Right lobe of liver (tissue), 6 donors: ENCODE results near the gene KRT71. TPM values are rescaled to one million over a fixed set of nuclear protein-coding genes. Genes with fewer than 3 reads are reported as not detected.
A peak's percentile ranks its signal among the peaks of the same experiment; 100 is the strongest.

Experiments used
- ATAC-seq, 4 donors: fragments of 200-7000 bp; cut with Tn5 transposase; one replicate each; pipeline ENCODE4 v1.9.1; 2020; ENCODE audit warnings: mild to moderate bottlenecking in 4 of 4, moderate library complexity in 4 of 4
- DNase-seq, 3 donors: peaks; one replicate each; pipeline ENCODE4 v3.0.0-alpha.2; 2020
- H3K27ac ChIP-seq, 3 donors: fragments of 200-600 bp; one replicate each; pipeline ENCODE4 v1.8.0; 2022
- H3K27me3 ChIP-seq, 2 donors: fragments of 200-600 bp; one replicate each; pipeline ENCODE4 v1.8.0; 2022
- H3K36me3 ChIP-seq, 4 donors: fragments of 200-600 bp; sonication (generic) in 1 of 4; one replicate each; pipeline versions ENCODE4 v1.5.1 to v1.8.0; 2017 to 2022; ENCODE audit warnings: control low read depth in 1 of 4
- H3K4me1 ChIP-seq, 4 donors: fragments of 200-600 bp; sonication (generic) in 1 of 4; one replicate each; pipeline versions ENCODE4 v1.5.1 to v1.8.0; 2017 to 2022; ENCODE audit warnings: control low read depth in 1 of 4
- H3K4me3 ChIP-seq, 3 donors: fragments of 200-600 bp; one replicate each; pipeline ENCODE4 v1.8.0; 2022
- H3K9me3 ChIP-seq, 4 donors: fragments of 200-600 bp; sonication (generic) in 1 of 4; one replicate each; pipeline versions ENCODE4 v1.5.1 to v1.8.0; 2017 to 2022; ENCODE audit warnings: control low read depth in 1 of 4
- POLR2A ChIP-seq: fragments of 450-650 bp; IDR thresholded peaks from one replicate; pipeline ENCODE4 v1.6.1; 2017; ENCODE audit warnings: antibody characterized with exemption, mild to moderate bottlenecking
- WGBS: methylation state at CpG from one replicate; pipeline ENCODE4 v1.1.6; 2018; ENCODE audit warnings: low coverage, low lambda C conversion rate; ENCODE audit not compliant: insufficient coverage; ENCODE audit errors: missing lambda C conversion rate; 5-methylcytosine and 5-hydroxymethylcytosine counted together
- intact Hi-C, 2 donors: fragments of 100-400 bp; cut with DNase I; formaldehyde crosslinking; loops; one replicate each; pipeline versions ENCODE4 v1.11.2 to v1.14.1; 2022
- total RNA-seq, 6 experiments: library from RNA; depleted of rRNA in 2 of 6; stranded (reverse); fragments of >200 nt in 2 of 6; fragmentation: NEBNext Ultra II Directional in 3 of 6; extraction: Animal tissue kit (Norgen Biotek cat#: 25700) in 3 of 6; gene quantifications; one replicate each; pipeline versions ENCODE4 v1.1.0 to v1.2.4, GENCODE V29; 2016 to 2023
- TF ChIP-seq, protein P1 (sequence below), 4 donors: fragments of 200-600 bp in 3 of 4; fragments of 450-650 bp in 1 of 4; IDR thresholded peaks; one replicate each; pipeline versions ENCODE4 v1.5.1 to v1.8.0; 2016 to 2022; ENCODE audit warnings: antibody characterized with exemption in 4 of 4, mild to moderate bottlenecking in 2 of 4
- donor health status: DM: no; HTN: yes; CAD: no.
- donor health status: DM: no; HTN: no; CAD: no.
- donor health status: DM: no; HTN: no; CAD: no.
- donor health status: DM: no; HTN: yes; CAD: no.
- donor health status: DM: no; HTN: yes; CAD: no.

Gene KRT71
- total RNA-seq, 6 experiments from 2014 or later = not detected

DNA sequence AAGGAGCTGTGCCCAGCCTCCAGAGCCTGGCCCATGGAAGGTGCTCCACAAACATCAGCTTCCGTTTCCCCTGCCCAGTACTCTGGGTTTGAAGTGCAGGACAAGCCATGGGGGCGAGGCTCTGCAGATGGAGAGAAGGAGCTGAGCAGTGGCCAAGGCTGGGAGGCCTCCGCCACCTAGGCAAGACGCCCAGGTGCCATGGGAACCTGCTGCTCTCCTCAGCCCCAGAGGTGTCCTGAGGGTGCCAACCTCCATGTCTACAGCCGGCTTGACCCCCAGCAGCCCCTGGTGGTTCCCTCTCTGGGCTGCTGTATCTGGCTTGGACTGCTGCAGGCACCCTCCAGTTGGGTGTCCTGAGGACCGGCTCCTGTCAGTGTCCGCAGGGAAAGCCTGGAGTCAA is 12.4 kb downstream of the KRT71 start:
- intact Hi-C loops = no loop called here
- Histone ChIP-seq H3K27me3 (no peaks in the 10 kb centered on the region), H3K27ac (no peak overlapping the region), H3K36me3 (no peaks in the 10 kb centered on the region), H3K9me3 (no peaks in the 10 kb centered on the region), H3K4me1 (no peaks in the 10 kb centered on the region), H3K4me3 (no peak overlapping the region)
- DNase-seq (no peak), ATAC-seq (no peak)
- no peak for TF ChIP-seq POLR2A
- TF ChIP-seq, protein P1, sequence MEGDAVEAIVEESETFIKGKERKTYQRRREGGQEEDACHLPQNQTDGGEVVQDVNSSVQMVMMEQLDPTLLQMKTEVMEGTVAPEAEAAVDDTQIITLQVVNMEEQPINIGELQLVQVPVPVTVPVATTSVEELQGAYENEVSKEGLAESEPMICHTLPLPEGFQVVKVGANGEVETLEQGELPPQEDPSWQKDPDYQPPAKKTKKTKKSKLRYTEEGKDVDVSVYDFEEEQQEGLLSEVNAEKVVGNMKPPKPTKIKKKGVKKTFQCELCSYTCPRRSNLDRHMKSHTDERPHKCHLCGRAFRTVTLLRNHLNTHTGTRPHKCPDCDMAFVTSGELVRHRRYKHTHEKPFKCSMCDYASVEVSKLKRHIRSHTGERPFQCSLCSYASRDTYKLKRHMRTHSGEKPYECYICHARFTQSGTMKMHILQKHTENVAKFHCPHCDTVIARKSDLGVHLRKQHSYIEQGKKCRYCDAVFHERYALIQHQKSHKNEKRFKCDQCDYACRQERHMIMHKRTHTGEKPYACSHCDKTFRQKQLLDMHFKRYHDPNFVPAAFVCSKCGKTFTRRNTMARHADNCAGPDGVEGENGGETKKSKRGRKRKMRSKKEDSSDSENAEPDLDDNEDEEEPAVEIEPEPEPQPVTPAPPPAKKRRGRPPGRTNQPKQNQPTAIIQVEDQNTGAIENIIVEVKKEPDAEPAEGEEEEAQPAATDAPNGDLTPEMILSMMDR (IDR thresholded peaks at IDR 0.05) = no peak
- no CpG with 5 or more reads among the region's 7 CpGs for WGBS

DNA sequence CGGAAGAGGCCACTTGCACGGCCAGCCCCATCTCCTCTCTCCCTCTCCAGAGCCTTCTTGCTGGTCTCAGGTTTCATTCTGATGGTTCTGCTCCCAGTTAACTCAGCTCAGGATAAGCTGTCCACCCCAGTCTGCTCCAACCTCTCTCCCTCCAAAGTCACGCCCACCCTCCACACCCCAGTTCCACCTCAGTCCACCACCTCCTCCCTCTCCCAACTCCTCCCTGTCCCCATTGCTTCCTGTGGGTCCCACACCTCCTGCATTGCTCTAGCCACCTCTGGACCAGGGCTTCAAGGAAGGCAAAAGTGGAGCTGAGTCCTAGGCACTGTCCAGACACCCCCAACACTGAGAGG is 13.1 kb downstream of the KRT71 start:
- intact Hi-C loops = no loop called here
- Histone ChIP-seq H3K36me3 (no peaks in the 10 kb centered on the region), H3K27me3 (no peaks in the 10 kb centered on the region), H3K9me3 (no peaks in the 10 kb centered on the region), H3K4me3 (no peak overlapping the region), H3K4me1 (no peaks in the 10 kb centered on the region), H3K27ac (no peak overlapping the region)
- ATAC-seq (no peak), DNase-seq (peak in 1 of 3 donors; percentile 39)
- no CpG with 5 or more reads among the region's 3 CpGs for WGBS
- TF ChIP-seq, protein P1 (IDR thresholded peaks at IDR 0.05) = no peak
- TF ChIP-seq POLR2A = no peak

DNA sequence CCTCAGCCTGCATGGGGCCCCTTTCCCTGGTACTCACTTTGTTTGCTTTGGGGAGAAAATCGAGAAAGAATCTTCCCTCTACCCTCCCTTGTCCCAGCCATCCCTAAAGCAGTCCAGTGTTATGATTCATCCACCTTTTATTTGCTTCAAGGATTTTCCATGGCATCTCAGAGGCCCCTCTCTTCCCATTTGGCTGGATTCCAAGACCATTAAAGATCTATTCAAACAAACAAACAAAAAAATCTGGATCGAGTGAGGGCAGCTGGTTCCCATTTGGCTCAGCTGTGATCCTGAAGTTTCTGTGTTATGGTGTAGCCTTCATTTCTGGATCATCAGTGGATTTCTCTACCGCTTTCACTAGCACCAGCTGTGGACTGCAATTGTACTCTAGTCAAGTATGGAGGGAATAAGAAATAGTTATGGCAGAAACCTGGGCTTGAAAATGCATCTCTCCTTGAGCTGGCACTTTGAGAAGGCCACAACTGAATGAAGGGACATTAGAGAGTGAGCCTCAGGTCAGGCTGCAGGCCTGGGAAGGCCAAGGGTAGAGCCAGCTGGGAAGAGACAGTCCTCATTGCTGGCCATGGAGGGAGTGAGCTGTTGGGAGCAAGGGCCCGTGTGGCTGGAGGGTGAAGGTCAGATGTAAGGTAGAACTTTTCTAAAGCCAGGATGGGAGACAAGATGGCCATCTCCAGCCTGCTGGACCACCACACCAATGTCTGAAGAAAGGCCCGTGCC is 13.7 kb downstream of the KRT71 start:
- Histone ChIP-seq H3K36me3 (no peaks in the 10 kb centered on the region), H3K4me3 (no peak overlapping the region), H3K4me1 (no peaks in the 10 kb centered on the region), H3K9me3 (no peaks in the 10 kb centered on the region), H3K27ac (no peak overlapping the region), H3K27me3 (no peaks in the 10 kb centered on the region)
- intact Hi-C loops = no loop called here
- TF ChIP-seq, protein P1 (IDR thresholded peaks at IDR 0.05) = no peak
- 48% methylated on average over 4 of the region's 5 CpGs for WGBS
- ATAC-seq (no peak), DNase-seq (peak in 1 of 3 donors; percentile 19)

DNA sequence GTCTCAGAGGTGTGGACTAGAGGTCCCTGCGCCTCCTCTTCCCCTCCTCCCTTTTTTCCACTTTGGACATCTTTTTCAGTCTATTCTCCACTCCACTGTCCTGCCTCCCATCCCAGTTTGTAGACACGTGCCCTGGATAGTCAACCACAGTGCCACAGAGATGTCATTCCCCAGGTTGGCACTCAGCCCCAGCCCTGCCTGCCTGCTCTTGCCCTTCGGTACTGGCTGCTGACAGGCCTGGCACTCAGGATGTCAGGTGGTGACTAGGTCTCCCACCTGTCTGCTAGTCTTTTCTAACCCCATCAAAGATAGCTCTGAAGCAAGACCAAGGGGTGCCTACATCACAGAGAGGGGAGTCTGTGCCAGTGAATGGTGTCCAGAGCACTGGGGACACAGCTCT is 15.8 kb downstream of the KRT71 start:
- Histone ChIP-seq H3K4me3 (no peak overlapping the region), H3K27me3 (no peaks in the 10 kb centered on the region), H3K27ac (no peak overlapping the region), H3K36me3 (no peaks in the 10 kb centered on the region), H3K9me3 (no peaks in the 10 kb centered on the region), H3K4me1 (no peaks in the 10 kb centered on the region)
- whole genome bisulfite sequencing = 60% methylated on average over 2 of the region's 3 CpGs
- no peak for TF ChIP-seq POLR2A
- TF ChIP-seq, protein P1 (IDR thresholded peaks at IDR 0.05) = no peak
- ATAC-seq (no peak), DNase-seq (peak in 1 of 3 donors; percentile 51)
- intact Hi-C loops = no loop called here
